ENCODE data around the gene TXNRD1.

The TXNRD1 gene

GRCh38 chr12:104345234-104346066, 129.9 kb downstream of the TXNRD1 start:
- DNase-seq (ENCODE audit: insufficient read length, low spot score) (no peak), FAIRE-seq (no peak)
- no peak for TF ChIP-seq CTCF (IDR thresholded peaks at IDR 0.05; ENCODE audit: insufficient read depth, missing control alignments)

GRCh38 chr12:104347374-104348075, 131.9 kb downstream of the TXNRD1 start:
- DNase-seq (ENCODE audit: insufficient read length, low spot score) (no peak), FAIRE-seq (no peak)
- TF ChIP-seq CTCF (IDR thresholded peaks at IDR 0.05; ENCODE audit: insufficient read depth, missing control alignments), result no peak

GRCh38 chr12:104348283-104348993, 132.9 kb downstream of the TXNRD1 start:
- TF ChIP-seq CTCF (IDR thresholded peaks at IDR 0.05; ENCODE audit: insufficient read depth, missing control alignments), result no peak
- no peak for DNase-seq (ENCODE audit: insufficient read length, low spot score)
- no peak for FAIRE-seq

GRCh38 chr12:104348994-104349494, 133.5 kb downstream of the TXNRD1 start:
- no peak for TF ChIP-seq CTCF (IDR thresholded peaks at IDR 0.05; ENCODE audit: insufficient read depth, missing control alignments)
- no peak for FAIRE-seq
- no peak for DNase-seq (ENCODE audit: insufficient read length, low spot score)

GRCh38 chr12:104350211-104351056, 134.9 kb downstream of the TXNRD1 start:
- DNase-seq (ENCODE audit: insufficient read length, low spot score) (no peak), FAIRE-seq (no peak)
- no peak for TF ChIP-seq CTCF (IDR thresholded peaks at IDR 0.05; ENCODE audit: insufficient read depth, missing control alignments)

All from D721Med (cell line).